SK-N-MC (cell line): Measurements from ENCODE around the gene RPS8.

Source experiments
- EZH2 ChIP-seq: fragments of 200-600 bp; sonication (generic); IDR thresholded peaks from one replicate; pipeline ENCODE4 v1.6.1; 2017; ENCODE audit warnings: antibody characterized with exemption
- FOXP2 ChIP-seq: optimal IDR thresholded peaks from 2 replicates; pipeline ENCODE3; 2011; ENCODE audit warnings: mild to moderate bottlenecking, moderate library complexity; ENCODE audit not compliant: insufficient read depth; ENCODE audit errors: extremely low read length, control extremely low read depth

DNA sequence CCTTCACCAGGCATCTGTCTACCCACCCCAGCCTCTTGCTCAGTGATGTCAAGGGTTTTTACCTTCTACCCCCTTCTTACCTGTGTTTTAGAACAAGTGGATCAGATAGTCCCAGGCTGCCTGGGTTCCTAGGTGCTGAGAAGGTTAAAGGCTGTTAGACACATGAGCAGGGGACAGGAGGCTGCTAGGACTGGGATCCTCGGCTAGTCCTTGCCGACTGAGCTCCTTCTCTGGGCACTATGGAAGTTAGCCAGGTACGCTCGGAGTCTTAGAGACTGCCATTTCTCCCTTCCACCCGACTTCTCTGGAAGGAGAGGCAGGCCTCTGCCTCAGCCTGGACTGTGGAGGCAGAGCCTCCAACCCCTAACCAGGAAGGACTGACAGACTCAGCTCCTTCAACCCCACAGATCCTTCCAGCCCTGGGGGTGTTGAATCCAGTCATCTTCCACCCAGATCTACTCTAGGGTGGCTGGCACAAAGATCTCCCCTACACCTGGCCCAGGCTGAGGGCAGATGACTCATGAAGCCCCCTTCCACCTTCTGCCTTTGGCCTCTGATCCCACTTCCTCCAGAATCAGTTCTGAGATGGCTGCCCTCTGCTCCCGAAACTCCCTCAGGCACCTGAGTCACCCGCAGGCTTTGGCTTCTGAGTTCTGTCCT lies 31.5 kb downstream of the RPS8 start, which contains the start of gene DYNLT4:
- TF ChIP-seq EZH2 (no peak), FOXP2 (no peak)
